NCI-H82 (cell line): ENCODE results near the gene LAMC3.
"Not testable (repeated sequence)": the region's sequence is repeated elsewhere in the genome, so short reads cannot be mapped to it uniquely, and the experiment has no call there.

Experiments used
- DNase-seq: peaks from one replicate; lab custom pipeline; 2025; lab: John Stamatoyannopoulos, UW

LAMC3 gene

DNA sequence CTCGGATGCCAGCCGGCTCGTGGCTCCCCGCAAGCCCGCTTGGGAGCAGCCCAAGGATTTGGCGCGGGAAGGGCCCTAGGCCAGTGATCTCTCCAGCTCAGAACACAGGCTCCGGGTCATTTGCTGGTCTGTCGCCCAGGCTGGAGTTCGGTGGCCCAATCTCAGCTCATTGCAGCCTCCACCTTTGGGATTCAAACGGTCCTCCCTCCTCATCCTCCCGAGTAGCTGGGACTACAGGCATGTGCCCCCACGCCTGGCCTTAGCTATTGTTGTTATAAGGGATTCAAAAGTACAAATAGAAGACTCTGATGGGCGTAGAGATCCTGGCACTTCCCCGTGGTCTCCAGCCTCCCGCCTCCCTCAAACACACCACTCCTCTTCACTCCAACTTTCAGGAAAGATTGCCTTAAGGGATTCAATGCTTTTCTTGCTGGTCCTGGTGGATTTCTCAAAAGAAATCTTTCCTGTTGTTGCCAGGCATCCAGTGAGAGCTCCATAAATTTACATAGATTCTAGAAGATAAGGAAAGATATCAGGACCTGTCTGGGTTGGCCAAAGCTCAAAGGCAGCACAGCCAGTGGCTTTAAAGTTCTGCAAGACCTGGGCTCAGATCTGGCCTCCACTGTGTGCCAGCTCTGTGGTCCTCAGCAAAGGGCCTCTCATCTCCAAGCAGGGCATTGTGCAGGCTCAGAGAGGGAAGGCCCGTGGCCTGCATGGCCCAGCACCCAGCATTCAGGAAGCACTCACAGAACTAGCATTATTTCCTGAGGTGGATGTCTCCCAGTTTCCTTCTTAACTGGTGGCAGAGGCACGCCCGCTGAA is 88.4 kb downstream of the LAMC3 start:
- DNase-seq: no peak

- no peak for DNase-seq
These were observed 88.9 kb downstream of the LAMC3 start for GRCh38 chr9:131097948-131098278.

GRCh38 chr9:131098391-131099101 is 89.6 kb downstream of the LAMC3 start:
- DNase-seq: peak; percentile 34

DNA sequence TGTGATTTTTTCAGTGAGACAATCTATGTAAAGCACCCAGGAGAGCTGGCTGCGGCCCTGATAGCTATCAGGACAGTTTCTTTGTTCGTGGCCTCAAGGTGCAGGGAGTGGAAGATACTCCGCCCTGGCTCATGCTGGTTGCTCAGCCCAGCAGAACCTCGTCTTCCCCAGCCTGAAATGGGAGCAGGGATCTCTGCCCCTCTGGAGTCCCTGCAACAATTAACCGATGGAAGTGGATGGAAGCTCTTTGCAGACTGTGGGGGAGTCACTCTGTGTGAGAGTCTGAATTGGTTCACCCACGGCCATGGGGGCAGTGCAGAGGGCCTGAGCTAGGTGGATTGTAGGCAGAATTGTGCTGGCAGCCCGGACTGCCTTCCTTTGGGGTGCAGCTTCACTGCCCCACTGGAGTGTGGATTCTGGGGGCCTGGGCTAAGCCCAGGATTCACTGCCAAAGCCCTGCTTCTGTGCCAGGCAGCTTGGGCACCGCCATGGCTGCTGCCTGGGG is 90.2 kb downstream of the LAMC3 start:
- DNase-seq: no peak

- DNase-seq: not testable (repeated sequence)
These were observed 90.9 kb downstream of the LAMC3 start for GRCh38 chr9:131099845-131100244.

DNA sequence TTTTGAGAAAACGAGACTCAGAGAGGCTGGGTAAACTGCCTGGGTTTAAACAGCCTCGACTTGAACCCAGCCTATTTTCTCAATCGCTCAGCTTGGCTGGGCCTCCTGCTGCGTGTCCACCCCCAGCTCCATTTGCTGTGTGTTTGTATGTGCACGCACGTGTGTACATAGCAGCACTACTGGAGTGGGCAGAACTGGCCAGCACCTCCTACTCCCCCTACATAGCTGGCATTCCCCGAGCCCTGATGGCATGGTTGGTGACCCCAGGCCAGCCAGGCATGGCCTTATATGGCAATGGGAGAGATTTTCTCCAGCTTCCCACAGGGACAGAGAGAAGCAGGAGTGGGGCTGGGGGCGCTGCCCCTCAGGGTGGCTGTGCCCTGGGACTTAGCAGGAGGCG is 91.5 kb downstream of the LAMC3 start:
- DNase-seq: no peak

- no peak for DNase-seq
These were observed 92.4 kb downstream of the LAMC3 start for GRCh38 chr9:131101207-131101964.

DNA sequence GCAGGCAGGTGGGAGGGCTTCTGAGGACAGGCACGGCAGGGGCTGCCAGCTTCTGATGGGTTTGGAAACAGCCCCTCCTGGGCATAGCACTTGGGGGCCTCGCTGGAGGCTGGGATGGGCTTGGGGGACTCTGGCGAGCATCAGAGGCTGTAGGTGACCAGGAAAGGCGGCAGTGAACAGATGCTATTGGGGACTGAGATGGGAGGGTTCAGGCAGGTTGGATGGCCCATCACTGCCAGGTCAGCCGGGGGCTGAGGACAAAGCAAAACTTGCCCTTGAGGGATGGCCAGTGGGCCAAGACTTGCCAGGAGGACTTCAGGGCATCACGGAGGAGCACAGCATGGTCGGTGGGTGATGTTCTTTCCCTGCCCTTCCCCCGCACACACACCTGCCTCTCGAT is 94.0 kb downstream of the LAMC3 start:
- no peak for DNase-seq

DNA sequence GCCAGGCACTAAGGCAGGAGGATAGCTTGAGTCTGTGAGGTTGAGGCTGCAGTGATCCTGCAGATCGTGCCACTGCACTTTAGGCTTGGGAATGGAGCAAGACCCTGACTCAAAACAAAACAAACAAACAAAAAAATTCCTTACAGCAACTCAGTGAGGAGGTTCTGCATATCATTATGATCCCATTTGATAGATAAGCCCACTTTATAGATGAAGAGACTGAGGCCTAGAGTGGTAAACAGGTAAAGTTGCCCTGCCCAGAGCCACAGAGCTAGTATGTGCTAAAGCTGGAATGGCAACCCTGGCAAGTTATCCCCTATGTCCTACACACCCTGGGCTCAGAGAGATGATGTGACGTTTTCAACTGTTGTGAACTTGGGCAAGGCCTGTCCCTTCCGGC is 94.6 kb downstream of the LAMC3 start:
- DNase-seq: no peak

DNA sequence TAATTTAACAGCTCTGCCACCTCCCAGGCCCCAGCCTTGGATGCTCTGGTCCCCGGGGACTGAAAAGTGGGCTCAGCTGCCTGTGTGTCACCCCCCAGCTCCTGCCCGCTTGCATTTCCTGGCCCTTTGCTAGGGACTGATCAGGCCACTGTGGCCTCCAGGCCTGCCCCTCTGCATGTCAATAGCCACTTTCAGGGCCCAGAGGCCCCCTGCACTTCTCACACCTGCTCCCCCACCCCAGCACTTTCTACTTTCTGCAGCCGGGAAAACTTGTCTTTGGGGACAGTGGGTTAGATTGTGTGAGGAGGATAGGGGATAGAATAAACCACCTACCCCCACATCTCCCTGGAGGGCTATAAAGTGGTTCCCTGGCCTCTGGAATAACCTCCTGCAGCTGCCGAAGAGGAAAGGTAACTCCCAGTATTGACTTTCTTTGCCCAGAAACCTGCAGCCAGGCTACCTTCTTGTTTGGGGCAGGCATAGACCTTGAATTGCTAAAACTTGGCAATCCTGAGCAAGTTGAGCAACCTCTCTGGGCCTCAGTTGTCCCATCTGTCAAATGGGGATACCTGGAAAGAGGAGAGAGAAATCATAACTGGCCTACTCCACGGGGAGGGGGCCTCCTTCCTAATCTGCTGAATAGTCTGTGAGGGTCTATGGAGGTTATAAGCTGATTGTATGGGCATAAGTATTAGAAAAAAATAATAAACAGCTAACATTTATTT is 95.2 kb downstream of the LAMC3 start:
- no peak for DNase-seq

DNA sequence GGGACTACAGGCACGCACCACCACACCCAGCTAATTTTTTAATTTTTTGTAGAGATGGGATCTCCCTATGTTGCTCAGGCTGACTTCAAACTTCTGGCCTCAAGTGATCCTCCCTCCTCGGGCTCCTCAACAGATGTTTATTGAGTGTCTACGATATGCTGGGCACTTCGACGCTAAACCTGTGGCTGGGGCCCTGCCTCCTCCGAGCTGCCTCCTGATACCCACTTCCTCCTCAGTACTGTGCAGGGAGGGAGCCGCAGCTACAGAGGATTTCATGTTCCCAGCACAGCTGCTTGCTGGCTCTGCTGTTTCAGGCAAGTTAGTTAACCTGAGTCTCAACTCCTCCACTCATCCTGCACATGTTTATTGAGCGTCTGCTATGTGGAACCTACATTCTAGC is 97.0 kb downstream of the LAMC3 start:
- no peak for DNase-seq

DNA sequence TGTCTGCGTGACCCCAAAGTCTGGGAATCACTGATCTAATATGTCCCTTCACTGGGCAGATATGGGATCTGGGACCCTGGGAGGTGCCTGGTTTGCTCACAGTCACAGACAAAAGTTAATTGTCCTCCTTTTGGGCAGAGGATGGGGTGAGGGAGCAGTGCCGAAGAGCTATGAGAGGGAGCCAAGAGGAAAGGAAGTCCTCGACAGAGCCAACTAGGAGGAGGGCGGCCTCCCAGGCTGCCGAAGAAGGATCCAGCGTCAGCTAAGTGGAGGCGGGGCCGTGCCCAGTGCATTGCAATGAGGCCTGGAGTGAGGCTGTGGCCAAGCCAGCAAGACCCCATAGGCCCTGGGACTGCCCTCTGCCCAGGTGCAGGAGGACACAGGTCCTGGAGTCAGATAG is 98.8 kb downstream of the LAMC3 start:
- DNase-seq: no peak

GRCh38 chr9:131111186-131111853 is 102.3 kb downstream of the LAMC3 start:
- DNase-seq: no peak

GRCh38 chr9:131111854-131112311 is 102.9 kb downstream of the LAMC3 start:
- no peak for DNase-seq

DNA sequence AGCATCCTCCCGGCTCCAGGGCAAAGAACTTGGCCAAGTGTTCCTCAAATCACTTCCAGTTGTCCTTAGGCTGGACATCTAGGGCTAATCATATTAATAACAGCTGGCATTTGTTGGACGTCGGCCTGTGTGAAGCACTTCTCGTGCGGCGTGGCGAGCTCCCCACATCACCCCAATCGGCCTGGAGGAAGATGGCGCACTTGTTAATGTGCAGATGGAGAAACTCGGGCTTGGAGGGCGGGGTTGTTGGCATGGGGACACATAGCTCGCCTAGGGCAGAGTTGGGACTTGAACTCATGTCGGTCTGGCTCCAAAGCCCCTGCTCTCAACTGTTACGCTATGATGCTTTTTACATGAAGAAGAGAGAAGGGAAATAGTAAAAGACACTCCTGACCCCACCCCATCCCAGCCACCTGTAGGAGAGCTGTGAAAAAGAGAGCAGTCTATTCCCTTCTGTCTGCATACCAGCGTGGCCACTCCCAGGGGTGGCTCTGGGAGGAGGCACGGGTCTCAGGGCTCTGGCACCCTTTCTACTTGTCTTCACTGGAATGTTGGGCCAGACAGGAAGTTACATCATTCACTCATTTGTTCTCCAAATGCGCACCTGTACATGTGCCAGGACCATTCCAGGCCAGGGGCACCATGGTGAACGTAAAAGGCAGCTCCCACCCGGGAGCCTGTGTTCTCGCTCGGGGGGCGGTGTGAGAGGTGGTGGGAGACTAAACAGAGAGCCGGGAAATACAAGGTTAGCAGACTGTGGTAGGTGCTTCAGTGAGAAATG is 103.6 kb downstream of the LAMC3 start:
- DNase-seq: no peak

DNA sequence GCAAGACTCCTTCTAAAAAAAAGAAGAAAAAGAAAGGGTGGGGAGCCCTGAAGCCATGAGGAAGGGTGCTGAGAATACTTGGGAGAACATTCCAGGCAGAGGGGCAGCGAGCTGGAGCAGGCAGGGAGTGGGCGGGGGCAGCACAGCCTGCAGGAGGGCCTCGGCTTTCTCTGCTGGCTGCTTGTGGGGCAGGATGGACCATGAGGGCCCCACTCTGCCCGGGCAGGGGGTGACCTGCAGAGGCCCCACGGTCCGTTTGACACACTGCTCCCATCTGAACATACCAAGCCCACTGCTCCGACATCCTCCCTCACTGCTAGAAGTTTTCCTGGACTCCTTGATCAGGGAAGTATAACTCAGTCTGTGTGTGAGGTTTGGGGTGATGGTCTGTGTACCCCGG is 104.7 kb downstream of the LAMC3 start:
- no peak for DNase-seq

DNA sequence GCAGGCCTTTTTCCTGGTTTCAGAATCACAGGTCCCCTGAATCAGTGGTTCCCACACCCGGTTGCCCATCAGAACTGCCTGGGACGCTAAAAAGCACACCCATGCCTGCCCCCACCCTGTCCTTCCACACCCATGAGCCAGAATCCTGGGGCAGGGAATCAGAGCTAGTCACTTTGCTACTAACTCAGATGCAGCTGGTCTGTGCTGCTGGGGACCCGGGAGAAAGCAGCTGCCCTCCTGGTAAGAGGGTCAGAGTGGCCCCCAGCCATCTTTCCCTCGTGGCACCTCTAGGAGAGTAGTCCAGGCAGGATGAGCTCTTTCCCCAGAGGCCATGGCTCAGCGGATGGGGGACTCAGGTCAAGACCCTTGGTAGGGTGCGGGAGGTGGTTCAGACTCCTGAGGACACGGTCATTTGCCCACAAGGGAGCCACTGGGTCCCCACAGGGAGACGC is 105.1 kb downstream of the LAMC3 start:
- no peak for DNase-seq

DNA sequence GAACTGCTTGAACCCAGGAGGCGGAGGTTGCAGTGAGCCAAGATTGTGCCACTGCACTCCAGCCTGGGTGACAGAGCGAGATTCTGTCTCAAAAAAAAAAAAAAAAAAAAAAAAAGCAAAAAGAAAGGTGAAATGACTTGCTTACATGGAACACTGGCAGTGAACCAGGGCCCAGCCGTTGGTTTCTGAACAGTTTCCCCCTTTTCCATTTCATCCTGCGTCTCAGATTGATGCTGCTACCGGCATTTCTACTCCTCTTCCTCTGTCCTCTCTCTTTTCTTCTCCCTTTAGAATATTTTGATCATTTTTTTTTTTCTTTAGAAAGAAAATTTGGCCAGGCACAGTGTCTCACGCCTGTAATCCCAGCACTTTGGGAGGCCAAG is 106.4 kb downstream of the LAMC3 start:
- not testable (repeated sequence) for DNase-seq

DNA sequence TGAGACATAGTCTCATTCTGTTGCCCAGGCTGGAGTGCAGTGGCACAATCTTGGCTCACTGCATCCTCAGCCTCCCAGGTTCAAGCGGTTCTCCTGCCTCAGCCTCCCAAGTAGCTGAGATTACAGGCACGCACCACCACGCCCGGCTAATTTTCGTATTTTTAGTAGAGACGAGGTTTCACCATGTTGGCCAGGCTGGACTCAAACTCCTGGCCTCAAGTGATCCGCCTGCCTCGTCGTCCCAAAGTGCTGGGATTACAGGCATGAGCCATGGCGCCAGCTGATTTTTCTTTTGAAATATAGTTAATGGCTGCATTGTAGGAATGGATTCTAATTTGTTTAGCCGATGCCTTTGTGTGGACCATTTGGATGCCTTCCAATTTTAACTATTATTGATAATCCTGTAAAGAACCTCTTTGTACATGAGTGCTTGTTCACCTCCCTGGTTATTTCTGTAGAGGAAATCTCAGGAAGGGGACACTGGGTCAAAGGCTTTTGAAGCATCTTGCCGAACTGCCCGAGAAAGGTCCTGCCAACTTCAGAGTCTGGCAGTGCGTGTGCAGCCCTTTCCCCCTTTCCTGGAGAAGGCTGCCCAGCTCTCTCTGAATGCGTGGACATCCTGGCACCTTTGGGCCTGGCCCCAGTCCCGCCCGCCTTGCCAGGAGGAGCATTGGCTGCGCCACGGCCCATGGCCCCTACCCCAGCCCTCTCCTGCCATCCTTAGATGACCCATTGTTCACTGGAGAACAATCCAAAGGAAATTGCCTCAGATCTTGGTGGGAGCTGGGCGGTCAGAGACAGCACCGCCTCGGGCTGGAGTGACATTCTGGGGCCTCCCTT is 107.5 kb downstream of the LAMC3 start:
- no peak for DNase-seq
